WI38 (cell line): ENCODE measurements around the gene MTREX.

ENCODE experiments used
- H3K4me3 ChIP-seq: 2 replicates; pipeline ENCODE4 v1.5.1; 2011; ENCODE audit warnings: low read depth, mild to moderate bottlenecking, control low read depth, low read length
- CTCF ChIP-seq: IDR thresholded peaks from 2 replicates; pipeline ENCODE4 v1.5.1; 2012; ENCODE audit warnings: low read depth, mild to moderate bottlenecking, control low read depth, low read length

MTREX gene

GRCh38 chr5:55450050-55450765 is 142.4 kb downstream of the MTREX start:
- H3K4me3 ChIP-seq = no peak overlapping the region
- TF ChIP-seq CTCF = no peak

GRCh38 chr5:55451976-55452375 is 144.2 kb downstream of the MTREX start:
- no peak for TF ChIP-seq CTCF
- no peak overlapping the region for H3K4me3 ChIP-seq

- H3K4me3 ChIP-seq = no peak overlapping the region
- TF ChIP-seq CTCF = no peak
These were observed 145.4 kb downstream of the MTREX start for GRCh38 chr5:55453211-55453610.

GRCh38 chr5:55454282-55454681 is 146.5 kb downstream of the MTREX start:
- TF ChIP-seq CTCF = no peak
- no peak overlapping the region for H3K4me3 ChIP-seq

GRCh38 chr5:55456216-55456895 is 148.6 kb downstream of the MTREX start:
- H3K4me3 ChIP-seq = no peak overlapping the region
- no peak for TF ChIP-seq CTCF

- no peak overlapping the region for H3K4me3 ChIP-seq
- TF ChIP-seq CTCF = no peak
These were observed 151.8 kb downstream of the MTREX start for GRCh38 chr5:55459572-55459971.

GRCh38 chr5:55463613-55464012 is 155.8 kb downstream of the MTREX start:
- no peak for TF ChIP-seq CTCF
- H3K4me3 ChIP-seq = no peak overlapping the region
